Measurements from ENCODE around the gene IFNAR1. TPM values are rescaled to one million over a fixed set of nuclear protein-coding genes. Genes with fewer than 3 reads are reported as not detected.

IFNAR1 gene
- total and polyA plus RNA-seq, 4 donors: 32.5 to 63.7 (median 43.7) TPM

- Histone ChIP-seq H3K27ac (ENCODE audit: low read depth, low read length) (no peak overlapping the region), H3K4me3 (ENCODE audit: low read depth, low read length) (no peak overlapping the region), H3K9me3 (ENCODE audit: control insufficient read depth, insufficient read depth, low read length) (no peaks in the 10 kb centered on the region), H3K36me3 (ENCODE audit: control insufficient read depth, insufficient read depth, low read length) (no peaks in the 10 kb centered on the region), H3K4me1 (ENCODE audit: control insufficient read depth, insufficient read depth, low read length) (peaks cover 3% of the 10 kb centered on the region), H3K27me3 (ENCODE audit: control insufficient read depth, insufficient read depth, low read length) (no peaks in the 10 kb centered on the region)
- 96% methylated on average over 3 of the region's 7 CpGs for WGBS (ENCODE audit: insufficient coverage)
- no peak for DNase-seq (ENCODE audit: low read depth in 4 of 6, low spot score in 6 of 6)
These were observed 22.0 kb upstream of the IFNAR1 start for GRCh38 chr21:33302796-33303195.

- no peaks in the 10 kb centered on the region for H3K9me3 ChIP-seq (ENCODE audit: control insufficient read depth, insufficient read depth, low read length)
- peaks cover 3% of the 10 kb centered on the region for H3K4me1 ChIP-seq (ENCODE audit: control insufficient read depth, insufficient read depth, low read length)
- H3K27ac ChIP-seq (ENCODE audit: low read depth, low read length): no peak overlapping the region
- no peak for DNase-seq (ENCODE audit: low read depth in 4 of 6, low spot score in 6 of 6)
- no peaks in the 10 kb centered on the region for H3K36me3 ChIP-seq (ENCODE audit: control insufficient read depth, insufficient read depth, low read length)
- WGBS (ENCODE audit: insufficient coverage): 95% methylated on average over 2 of the region's 4 CpGs
- no peak overlapping the region for H3K4me3 ChIP-seq (ENCODE audit: low read depth, low read length)
- H3K27me3 ChIP-seq (ENCODE audit: control insufficient read depth, insufficient read depth, low read length): no peaks in the 10 kb centered on the region
These were observed 19.5 kb upstream of the IFNAR1 start for GRCh38 chr21:33305344-33305671.

GRCh38 chr21:33305938-33306337, 18.8 kb upstream of the IFNAR1 start:
- H3K4me1 ChIP-seq (ENCODE audit: control insufficient read depth, insufficient read depth, low read length): peaks cover 3% of the 10 kb centered on the region
- no CpG with 5 or more reads among the region's 2 CpGs for whole genome bisulfite sequencing (ENCODE audit: insufficient coverage)
- H3K27ac ChIP-seq (ENCODE audit: low read depth, low read length): no peak overlapping the region
- H3K4me3 ChIP-seq (ENCODE audit: low read depth, low read length): no peak overlapping the region
- no peak for DNase-seq (ENCODE audit: low read depth in 4 of 6, low spot score in 6 of 6)
- H3K9me3 ChIP-seq (ENCODE audit: control insufficient read depth, insufficient read depth, low read length): no peaks in the 10 kb centered on the region
- no peaks in the 10 kb centered on the region for H3K36me3 ChIP-seq (ENCODE audit: control insufficient read depth, insufficient read depth, low read length)
- no peaks in the 10 kb centered on the region for H3K27me3 ChIP-seq (ENCODE audit: control insufficient read depth, insufficient read depth, low read length)

GRCh38 chr21:33308586-33309490, 15.9 kb upstream of the IFNAR1 start:
- no peaks in the 10 kb centered on the region for H3K4me1 ChIP-seq (ENCODE audit: control insufficient read depth, insufficient read depth, low read length)
- H3K27me3 ChIP-seq (ENCODE audit: control insufficient read depth, insufficient read depth, low read length): no peaks in the 10 kb centered on the region
- WGBS (ENCODE audit: insufficient coverage): 64% methylated on average over 2 of the region's 6 CpGs
- no peak overlapping the region for H3K4me3 ChIP-seq (ENCODE audit: low read depth, low read length)
- no peaks in the 10 kb centered on the region for H3K36me3 ChIP-seq (ENCODE audit: control insufficient read depth, insufficient read depth, low read length)
- H3K9me3 ChIP-seq (ENCODE audit: control insufficient read depth, insufficient read depth, low read length): no peaks in the 10 kb centered on the region
- DNase-seq (ENCODE audit: low read depth in 4 of 6, low spot score in 6 of 6): peak in 2 of 6 donors; percentile 35 to 38
- no peak overlapping the region for H3K27ac ChIP-seq (ENCODE audit: low read depth, low read length)

- no peak for DNase-seq (ENCODE audit: low read depth in 4 of 6, low spot score in 6 of 6)
- no peak overlapping the region for H3K4me3 ChIP-seq (ENCODE audit: low read depth, low read length)
- H3K36me3 ChIP-seq (ENCODE audit: control insufficient read depth, insufficient read depth, low read length): no peaks in the 10 kb centered on the region
- no peak overlapping the region for H3K27ac ChIP-seq (ENCODE audit: low read depth, low read length)
- H3K27me3 ChIP-seq (ENCODE audit: control insufficient read depth, insufficient read depth, low read length): no peaks in the 10 kb centered on the region
- no peaks in the 10 kb centered on the region for H3K4me1 ChIP-seq (ENCODE audit: control insufficient read depth, insufficient read depth, low read length)
- H3K9me3 ChIP-seq (ENCODE audit: control insufficient read depth, insufficient read depth, low read length): peaks cover 3% of the 10 kb centered on the region
- WGBS (ENCODE audit: insufficient coverage): no CpG with 5 or more reads among the region's 1 CpG
These were observed 15.0 kb upstream of the IFNAR1 start for GRCh38 chr21:33309778-33310177.

- Histone ChIP-seq H3K36me3 (ENCODE audit: control insufficient read depth, insufficient read depth, low read length) (no peaks in the 10 kb centered on the region), H3K27ac (ENCODE audit: low read depth, low read length) (no peak overlapping the region), H3K9me3 (ENCODE audit: control insufficient read depth, insufficient read depth, low read length) (peaks cover 3% of the 10 kb centered on the region), H3K4me3 (ENCODE audit: low read depth, low read length) (no peak overlapping the region), H3K4me1 (ENCODE audit: control insufficient read depth, insufficient read depth, low read length) (no peaks in the 10 kb centered on the region), H3K27me3 (ENCODE audit: control insufficient read depth, insufficient read depth, low read length) (no peaks in the 10 kb centered on the region)
- no peak for DNase-seq (ENCODE audit: low read depth in 4 of 6, low spot score in 6 of 6)
- WGBS (ENCODE audit: insufficient coverage): no CpG with 5 or more reads among the region's 3 CpGs
These were observed 12.6 kb upstream of the IFNAR1 start for GRCh38 chr21:33312121-33312520.

- Histone ChIP-seq H3K27me3 (ENCODE audit: control insufficient read depth, insufficient read depth, low read length) (no peaks in the 10 kb centered on the region), H3K9me3 (ENCODE audit: control insufficient read depth, insufficient read depth, low read length) (peaks cover 3% of the 10 kb centered on the region), H3K36me3 (ENCODE audit: control insufficient read depth, insufficient read depth, low read length) (no peaks in the 10 kb centered on the region), H3K4me1 (ENCODE audit: control insufficient read depth, insufficient read depth, low read length) (no peaks in the 10 kb centered on the region), H3K4me3 (ENCODE audit: low read depth, low read length) (no peak overlapping the region), H3K27ac (ENCODE audit: low read depth, low read length) (no peak overlapping the region)
- no CpG with 5 or more reads among the region's 1 CpG for WGBS (ENCODE audit: insufficient coverage)
- DNase-seq (ENCODE audit: low read depth in 4 of 6, low spot score in 6 of 6): no peak
These were observed 11.6 kb upstream of the IFNAR1 start for GRCh38 chr21:33313183-33313582.

GRCh38 chr21:33313611-33314010, 11.2 kb upstream of the IFNAR1 start:
- Histone ChIP-seq H3K4me1 (ENCODE audit: control insufficient read depth, insufficient read depth, low read length) (no peaks in the 10 kb centered on the region), H3K9me3 (ENCODE audit: control insufficient read depth, insufficient read depth, low read length) (peaks cover 3% of the 10 kb centered on the region), H3K4me3 (ENCODE audit: low read depth, low read length) (no peak overlapping the region), H3K27me3 (ENCODE audit: control insufficient read depth, insufficient read depth, low read length) (no peaks in the 10 kb centered on the region), H3K27ac (ENCODE audit: low read depth, low read length) (no peak overlapping the region), H3K36me3 (ENCODE audit: control insufficient read depth, insufficient read depth, low read length) (no peaks in the 10 kb centered on the region)
- DNase-seq (ENCODE audit: low read depth in 4 of 6, low spot score in 6 of 6): no peak
- no CpG with 5 or more reads among the region's 4 CpGs for WGBS (ENCODE audit: insufficient coverage)

- Histone ChIP-seq H3K4me3 (ENCODE audit: low read depth, low read length) (no peak overlapping the region), H3K36me3 (ENCODE audit: control insufficient read depth, insufficient read depth, low read length) (no peaks in the 10 kb centered on the region), H3K27ac (ENCODE audit: low read depth, low read length) (no peak overlapping the region), H3K9me3 (ENCODE audit: control insufficient read depth, insufficient read depth, low read length) (peaks cover 3% of the 10 kb centered on the region), H3K4me1 (ENCODE audit: control insufficient read depth, insufficient read depth, low read length) (no peaks in the 10 kb centered on the region), H3K27me3 (ENCODE audit: control insufficient read depth, insufficient read depth, low read length) (no peaks in the 10 kb centered on the region)
- DNase-seq (ENCODE audit: low read depth in 4 of 6, low spot score in 6 of 6): no peak
- no CpG with 5 or more reads among the region's 4 CpGs for WGBS (ENCODE audit: insufficient coverage)
These were observed 10.7 kb upstream of the IFNAR1 start for GRCh38 chr21:33314111-33314510.

Data from spinal cord (tissue), 10 donors.